ENCODE measurements around the gene RNF103. TPM values are rescaled to one million over a fixed set of nuclear protein-coding genes. Genes with fewer than 3 reads are reported as not detected.

The RNF103 gene
- total and polyA plus RNA-seq, 2 of the 8 experiments (the other 6 are each of a cell fraction or from before 2014, with no cell fraction given), result 3.3 to 7.4 TPM

DNA sequence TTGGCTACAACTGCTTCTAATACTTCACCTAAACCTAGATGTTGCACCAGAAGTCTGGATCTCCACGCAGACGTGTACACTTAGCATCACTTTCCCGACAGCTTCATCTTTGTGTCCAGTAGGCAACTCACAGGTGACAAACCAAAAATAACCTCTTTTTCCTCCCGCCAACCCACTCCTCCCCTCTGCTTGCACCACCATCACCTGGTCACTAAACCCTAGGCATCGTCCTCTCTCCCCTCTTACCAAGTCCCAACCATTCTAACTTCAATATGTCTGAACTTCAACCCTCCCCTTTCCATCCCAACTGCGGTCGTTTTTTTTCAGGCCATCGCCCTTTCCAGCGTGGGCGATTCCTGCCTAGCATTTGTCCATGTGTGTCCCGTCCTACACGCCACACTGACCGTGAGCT lies 60.0 kb downstream of the RNF103 start:
- Histone ChIP-seq H4K8ac (ENCODE audit: extremely low read depth, insufficient read depth, low read length) (peak overlapping the region; percentile 7; the same call in 1 of the 2 replicates), H3K27me3 (replicated peaks in 1 of 4; ENCODE audit: control insufficient read depth in 3 of 4, extremely low read depth in 1 of 4, insufficient read depth in 3 of 4, low read length in 3 of 4) (peaks cover 0 to 2% (median 0%) of the 10 kb centered on the region in 4 experiments; a peak in 3 of 7 replicates), H3K56ac (replicated peaks; ENCODE audit: insufficient read length, low read depth, low read length) (no peak overlapping the region), H4K20me1 (replicated peaks in 1 of 2; ENCODE audit: control insufficient read depth in 1 of 2, insufficient read depth in 2 of 2, low read length in 2 of 2) (no peaks in the 10 kb centered on the region), H2BK12ac (ENCODE audit: low read depth, low read length) (peak overlapping the region; percentile 78), H2BK120ac (replicated peaks; ENCODE audit: low read depth, low read length) (no peak overlapping the region), H4K91ac (replicated peaks; ENCODE audit: insufficient read length, low read length) (peak overlapping the region; percentile 14), H3K4me2 (ENCODE audit: insufficient read depth in 1 of 2, low read depth in 2 of 2, low read length in 2 of 2) (peak overlapping the region; percentile 57 to 72), H3K14ac (ENCODE audit: insufficient read length) (no peak overlapping the region), H2BK5ac (ENCODE audit: low read depth, low read length) (peak overlapping the region; percentile 11), H3K18ac (ENCODE audit: extremely low read depth, low read length) (peak overlapping the region; percentile 75; the same call in 1 of the 2 replicates), H3K4me3 (ENCODE audit: extremely low read depth in 1 of 4, insufficient read depth in 2 of 4, low read depth in 3 of 4, low read length in 4 of 4) (peak overlapping the region in 3 of 4 experiments; percentile 85 to 94 (median 90); a peak in 5 of 8 replicates), H2BK15ac (ENCODE audit: low read length) (peak overlapping the region; percentile 36; the same call in 1 of the 2 replicates), H3K23me2 (ENCODE audit: low read depth, low read length) (peaks cover 5% of the 10 kb centered on the region; the same call in 1 of the 2 replicates), H3K4me1 (replicated peaks in 1 of 4; ENCODE audit: control insufficient read depth in 3 of 4, insufficient read depth in 4 of 4, low read length in 3 of 4) (peaks cover 0 to 3% (median 0%) of the 10 kb centered on the region in 4 experiments; a peak in 2 of 7 replicates), H3K27ac (ENCODE audit: low read depth, low read length) (no peak overlapping the region), H2AFZ (ENCODE audit: low read length) (peak overlapping the region; percentile 98), H3K4ac (replicated peaks; ENCODE audit: insufficient read length, low read depth, low read length) (peak overlapping the region; percentile 47), H3K79me1 (ENCODE audit: low read depth, low read length) (peaks cover 2% of the 10 kb centered on the region; the same call in 1 of the 2 replicates), H3K9ac (replicated peaks in 1 of 4; ENCODE audit: extremely low read depth in 1 of 4, low read depth in 3 of 4, low read length in 3 of 4) (no peak overlapping the region), H3K9me3 (ENCODE audit: insufficient read depth in 2 of 2, low read depth in 1 of 2, low read length in 1 of 2) (no peaks in the 10 kb centered on the region), H2BK20ac (ENCODE audit: low read length) (no peak overlapping the region; the same call in 1 of the 2 replicates), H3K79me2 (ENCODE audit: control insufficient read depth in 1 of 2, insufficient read depth in 2 of 2, low read length in 2 of 2) (peaks cover 0 to 34% of the 10 kb centered on the region in 2 experiments; a peak in 2 of 4 replicates), H2AK5ac (ENCODE audit: low read depth, low read length) (peak overlapping the region; percentile 44), H4K5ac (ENCODE audit: insufficient read length, low read depth, low read length) (peak overlapping the region; percentile 32), H3K36me3 (ENCODE audit: control insufficient read depth in 2 of 4, insufficient read depth in 4 of 4, low read length in 3 of 4) (no peaks in the 10 kb centered on the region), H3K23ac (ENCODE audit: insufficient read length) (no peak overlapping the region)
- ChIA-PET CTCF (ENCODE audit: partially characterized antibody) (interaction anchor here (0.8 to 1.2 kb wide), 2 partner anchors 45 to 59 kb away, joined by 3 to 4 read pairs; no protein-coding TSS in a partner anchor), POLR2A (ENCODE audit: partially characterized antibody) (interaction anchor here (1.5 kb wide), 1 partner anchor 59 kb away, joined by 4 read pairs; no protein-coding TSS in a partner anchor)
- 80% methylated on average over 13 of the region's 13 CpGs; no CpG with 5 or more reads in 1 of the 2 experiments for WGBS, 2 experiments (ENCODE audit: extremely low coverage in 1 of 2, insufficient coverage in 1 of 2, insufficient read length in 1 of 2, insufficient replicate concordance in 2 of 2, low coverage in 1 of 2, low lambda C conversion rate in 2 of 2, missing lambda C conversion rate in 1 of 2)
- FAIRE-seq (no peak), DNase-seq (ENCODE audit: low read depth in 1 of 2, low spot score in 2 of 2) (no peak)
- TF ChIP-seq EGR1 (IDR thresholded peaks at IDR 0.05; ENCODE audit: borderline replicate concordance, low read depth, low read length) (no peak), MAFK (IDR thresholded peaks at IDR 0.05; ENCODE audit: low read depth, low read length) (no peak), TCF12 (IDR thresholded peaks at IDR 0.05; ENCODE audit: low read depth, low read length) (no peak), TBP (IDR thresholded peaks at IDR 0.05; ENCODE audit: low read depth, low read length) (no peak), EZH2 (IDR thresholded peaks at IDR 0.05; ENCODE audit: low read depth, low read length, severe bottlenecking) (no peak), NANOG (IDR thresholded peaks at IDR 0.05; ENCODE audit: insufficient read depth, low read depth, low read length, poor library complexity, severe bottlenecking) (no peak), POLR2AphosphoS5 (IDR thresholded peaks at IDR 0.05; ENCODE audit: low read depth, low read length) (no peak), SP2 (IDR thresholded peaks at IDR 0.05; ENCODE audit: low read length) (no peak), USF2 (IDR thresholded peaks at IDR 0.05; ENCODE audit: low read length) (no peak), EP300 (IDR thresholded peaks at IDR 0.05; ENCODE audit: borderline replicate concordance in 1 of 2, low read depth in 2 of 2, low read length in 2 of 2) (no peak), TAF1 (IDR thresholded peaks at IDR 0.05; ENCODE audit: low read depth, low read length) (no peak)

Measured in H1 (cell line).